GM12878 (cell line): ENCODE results near the gene TIGD7. TPM values are rescaled to one million over a fixed set of nuclear protein-coding genes. Genes with fewer than 3 reads are reported as not detected.

ENCODE experiments used
- ATAC-seq: fragments of 200-7000 bp; cut with Tn5 transposase; 3 replicates; pipeline ENCODE4 v1.9.1; 2020; ENCODE audit warnings: mild to moderate bottlenecking, moderate library complexity
- BruUV-seq: library from RNA; stranded (reverse); fragments of 400-500 nt; replicated peaks from 2 replicates; lab custom pipeline; 2021; lab: Mats Ljungman, UMichigan
- CTCF ChIA-PET: fragments of 300-600 bp; sonication (Branson Sonifier 250); formaldehyde crosslinking; extraction: SDS; loops from one replicate; lab custom pipeline; 2021; ENCODE audit warnings: inconsistent platforms; lab: Yijun Ruan, JAX
- POLR2A ChIA-PET: fragments of 350-600 bp; formaldehyde crosslinking; extraction: SDS; loops from one replicate; lab custom pipeline; 2021; ENCODE audit warnings: inconsistent platforms; lab: Charles Lee
- RAD21 ChIA-PET: fragments of 300-600 bp; sonication (Branson Sonifier 250); formaldehyde crosslinking; loops from one replicate; lab custom pipeline; 2023; ENCODE audit warnings: antibody characterized with exemption; ENCODE audit not compliant: unreplicated experiment; lab: Charles Lee
- SMC1A ChIA-PET: fragments of 300-600 bp; sonication (Branson Sonifier 250); formaldehyde crosslinking; loops from one replicate; lab custom pipeline; 2023; ENCODE audit not compliant: unreplicated experiment, uncharacterized antibody; lab: Charles Lee
- DNase-seq: peaks from one replicate; pipeline ENCODE4 v3.0.0-alpha.2; 2011; ENCODE audit warnings: low read depth, low spot score
- FAIRE-seq: peaks from 3 replicates; lab custom pipeline; 2011; peaks lifted over from hg19 to GRCh38; lab: Jason Lieb, UNC
- H2AFZ ChIP-seq: 2 replicates; pipeline ENCODE4 v1.6.0; 2011; ENCODE audit warnings: low read depth, low read length, control low read depth; ENCODE audit not compliant: control insufficient read depth
- H3K27ac ChIP-seq: 2 replicates; pipeline ENCODE4 v1.5.1; 2011; ENCODE audit warnings: control low read depth; ENCODE audit not compliant: control insufficient read depth, insufficient read depth
- H3K27me3 ChIP-seq, 2 experiments: replicated peaks in 1 of 2; 2 replicates each; pipeline versions ENCODE4 v1.6.0 to v1.6.1; 2011; ENCODE audit warnings: low read length in 1 of 2; ENCODE audit not compliant: control insufficient read depth in 2 of 2, insufficient read depth in 2 of 2
- H3K36me3 ChIP-seq, 2 experiments: 2 replicates each; pipeline ENCODE4 v1.5.1; 2011; ENCODE audit warnings: low read length in 1 of 2; ENCODE audit not compliant: control insufficient read depth in 2 of 2, insufficient read depth in 2 of 2
- H3K4me1 ChIP-seq: 2 replicates; pipeline ENCODE4 v1.6.1; 2011; ENCODE audit warnings: mild to moderate bottlenecking, low read length, moderate library complexity, mixed read lengths; ENCODE audit not compliant: control insufficient read depth, insufficient read depth
- H3K4me2 ChIP-seq: 2 replicates; pipeline ENCODE4 v1.6.0; 2011; ENCODE audit warnings: control low read depth; ENCODE audit not compliant: control insufficient read depth, insufficient read depth
- H3K4me3 ChIP-seq: fragments of 200-600 bp; sonication (generic); 2 replicates; pipeline ENCODE4 v1.5.1; 2016
- H3K79me2 ChIP-seq: 2 replicates; pipeline ENCODE4 v1.6.0; 2011; ENCODE audit warnings: low read length; ENCODE audit not compliant: control insufficient read depth, insufficient read depth
- H3K9ac ChIP-seq: 2 replicates; pipeline ENCODE4 v1.8.0; 2011; ENCODE audit warnings: low read length, control low read depth, mixed read lengths; ENCODE audit not compliant: control insufficient read depth, insufficient read depth
- H3K9me3 ChIP-seq: replicated peaks from 3 replicates; pipeline ENCODE4 v1.5.1; 2011; ENCODE audit warnings: mild to moderate bottlenecking, low read length; ENCODE audit not compliant: control insufficient read depth, insufficient read depth
- H4K20me1 ChIP-seq: 2 replicates; pipeline ENCODE4 v1.6.0; 2011; ENCODE audit not compliant: control insufficient read depth, insufficient read depth
- CHD1 ChIP-seq: IDR thresholded peaks from 2 replicates; pipeline ENCODE4 v1.6.1; 2012; ENCODE audit warnings: low read depth, low read length, improper control_type of control experiment
- EZH2 ChIP-seq: IDR thresholded peaks from 2 replicates; pipeline ENCODE4 v1.6.1; 2012; ENCODE audit warnings: low read depth, mild to moderate bottlenecking, control low read depth, inconsistent platforms, low read length, borderline replicate concordance; ENCODE audit not compliant: control insufficient read depth
- GABPA ChIP-seq: IDR thresholded peaks from 2 replicates; pipeline ENCODE4 v1.6.1; 2014; ENCODE audit warnings: antibody characterized with exemption, low read depth, mild to moderate bottlenecking, inconsistent platforms
- IKZF2 ChIP-seq, 2 experiments: fragments of 450-650 bp; IDR thresholded peaks; 2 replicates each; pipeline ENCODE4 v1.6.1; 2017; ENCODE audit warnings: mild to moderate bottlenecking in 2 of 2, moderate library complexity in 2 of 2
- KDM1A ChIP-seq: fragments of 200-600 bp; sonication (generic); IDR thresholded peaks from 2 replicates; pipeline ENCODE4 v1.6.1; 2016; ENCODE audit warnings: borderline replicate concordance
- LARP7 ChIP-seq: fragments of 450-650 bp; IDR thresholded peaks from 2 replicates; pipeline ENCODE4 v1.6.1; 2017; ENCODE audit warnings: mild to moderate bottlenecking
- NFYB ChIP-seq: IDR thresholded peaks from 2 replicates; pipeline ENCODE4 v1.6.1; 2011; ENCODE audit warnings: low read depth, mild to moderate bottlenecking, low read length, improper control_type of control experiment, moderate library complexity; ENCODE audit not compliant: insufficient read depth
- PAX8 ChIP-seq: fragments of 450-650 bp; IDR thresholded peaks from 2 replicates; pipeline ENCODE4 v1.6.1; 2017; ENCODE audit warnings: mild to moderate bottlenecking, moderate library complexity
- PML ChIP-seq: IDR thresholded peaks from 2 replicates; pipeline ENCODE4 v1.6.1; 2012; ENCODE audit warnings: low read length, inconsistent platforms
- POLR2AphosphoS5 ChIP-seq: IDR thresholded peaks from 2 replicates; pipeline ENCODE4 v1.6.1; 2011; ENCODE audit warnings: mild to moderate bottlenecking, low read length, inconsistent platforms
- RAD51 ChIP-seq: fragments of 450-650 bp; IDR thresholded peaks from 2 replicates; pipeline ENCODE4 v1.6.1; 2016; ENCODE audit warnings: moderate library complexity, mild to moderate bottlenecking, inconsistent platforms
- SPI1 ChIP-seq: IDR thresholded peaks from 2 replicates; pipeline ENCODE4 v1.6.1; 2011; ENCODE audit warnings: low read depth, mild to moderate bottlenecking, low read length, moderate library complexity, borderline replicate concordance; ENCODE audit not compliant: insufficient read depth
- SUZ12 ChIP-seq: fragments of 200-600 bp; sonication (generic); IDR thresholded peaks from one replicate; pipeline ENCODE4 v1.6.1; 2018; ENCODE audit warnings: antibody characterized with exemption, mild to moderate bottlenecking; ENCODE audit not compliant: unreplicated experiment
- YBX1 ChIP-seq: fragments of 450-650 bp; IDR thresholded peaks from 2 replicates; pipeline ENCODE4 v1.6.1; 2016; ENCODE audit warnings: antibody characterized with exemption
- ZNF274 ChIP-seq: IDR thresholded peaks from one replicate; pipeline ENCODE4 v1.8.0; 2011; ENCODE audit not compliant: insufficient read length, insufficient read depth
- ZZZ3 ChIP-seq: IDR thresholded peaks from 2 replicates; pipeline ENCODE4 v1.6.1; 2011; ENCODE audit warnings: low read depth; ENCODE audit not compliant: control insufficient read depth, insufficient read length
- WGBS: methylation state at CpG from one replicate; pipeline ENCODE4 v1.1.6; 2016; ENCODE audit warnings: low lambda C conversion rate; ENCODE audit not compliant: insufficient replicate concordance, insufficient coverage; ENCODE audit errors: missing lambda C conversion rate; 5-methylcytosine and 5-hydroxymethylcytosine counted together
- in situ Hi-C: fragments of 300-500 bp; cut with MboI; formaldehyde crosslinking; loops from 9 replicates; pipeline ENCODE4 v1.14.3; 2018; ENCODE audit warnings: mixed read lengths
- intact Hi-C: fragments of 100-400 bp; cut with micrococcal nuclease; formaldehyde crosslinking; loops from one replicate; pipeline ENCODE4 v1.14.2; 2022; ENCODE audit not compliant: unreplicated experiment
- polyA plus RNA-seq, 11 experiments: library from polyadenylated mRNA; depleted of rRNA in 4 of 11; unstranded in 6 of 11; stranded (reverse) in 5 of 11; fragments of >200 nt; fragmentation: Nextera tagmentation in 4 of 11; fragmentation: Illumina TruSeq in 1 of 11; extraction: Ambion mirVana in 4 of 11; extraction: Trizol in 1 of 11; gene quantifications; 1 replicate in 1 of 11; 2 replicates in 10 of 11; pipeline versions ENCODE4 v1.2.1 to v1.2.3, GENCODE V29; 2011 to 2016; ENCODE audit warnings: inconsistent platforms in 2 of 11, missing spikeins in 2 of 11, low read depth in 1 of 11
- total RNA-seq, 4 experiments: library from RNA; depleted of rRNA in 3 of 4; stranded (reverse); fragments of >200 nt in 3 of 4; fragmentation: Illumina TruSeq in 1 of 4; extraction: Trizol in 1 of 4; gene quantifications; 2 replicates each; pipeline versions ENCODE4 v1.2.1 to v1.2.3, GENCODE V29; 2013 to 2021
- TF ChIP-seq, protein P1 (sequence below): IDR thresholded peaks from 2 replicates; pipeline ENCODE4 v1.6.1; 2011; ENCODE audit warnings: low read depth, mild to moderate bottlenecking, low read length, moderate library complexity, borderline replicate concordance; ENCODE audit errors: extremely low read depth
- TF ChIP-seq, protein P2 (sequence below): IDR thresholded peaks from 2 replicates; pipeline ENCODE4 v1.6.1; 2012; ENCODE audit warnings: low read depth, low read length, improper control_type of control experiment
- TF ChIP-seq, protein P3 (sequence below): fragments of 450-650 bp; conservative IDR thresholded peaks from 2 replicates; pipeline ENCODE4 v1.6.1; 2017; ENCODE audit warnings: mild to moderate bottlenecking, moderate library complexity
- TF ChIP-seq, protein P4 (sequence below): fragments of 450-650 bp; IDR thresholded peaks from 2 replicates; pipeline ENCODE4 v1.6.1; 2018; ENCODE audit warnings: borderline replicate concordance, mild to moderate bottlenecking; ENCODE audit not compliant: partially characterized antibody

Gene TIGD7
- total and polyA plus RNA-seq, 10 of the 15 experiments (the other 5 are each of a cell fraction or from before 2014, with no cell fraction given): 0.37 to 3.8 (median 3.0) TPM

DNA sequence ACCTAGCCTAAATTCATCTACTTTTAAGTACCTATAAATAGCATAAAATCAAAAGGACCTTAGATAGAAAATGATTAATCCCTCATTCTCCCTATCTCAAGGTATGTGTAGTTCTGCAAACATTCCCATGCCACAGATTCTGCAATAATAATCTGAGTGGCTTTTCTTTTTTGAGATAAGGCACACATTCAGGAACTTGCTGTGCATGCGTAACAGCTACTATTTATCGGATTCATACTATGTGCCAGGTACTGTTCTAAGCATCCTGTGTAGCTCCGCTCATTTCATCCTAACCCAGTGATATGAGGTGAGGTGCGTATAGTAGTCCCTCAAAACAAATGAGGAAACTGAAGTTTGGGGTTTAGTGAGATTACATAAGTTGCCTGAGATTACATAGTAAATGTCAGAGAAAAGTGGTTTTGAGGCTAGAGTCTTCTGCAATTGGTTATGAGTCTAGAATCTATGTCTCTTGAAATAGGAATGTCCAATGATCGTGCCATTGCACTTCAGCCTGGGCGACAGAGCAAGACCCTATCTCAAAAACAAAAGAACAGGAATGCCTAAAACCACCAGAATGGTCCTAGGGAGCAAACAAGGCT is 23.9 kb downstream of the TIGD7 start (continued):
- TF ChIP-seq IKZF2 (IDR thresholded peaks at IDR 0.05) (no peak), ZZZ3 (no peak), SPI1 (no peak), ZNF274 (no peak), GABPA (no peak), POLR2AphosphoS5 (no peak), KDM1A (no peak)
- TF ChIP-seq, protein P1, sequence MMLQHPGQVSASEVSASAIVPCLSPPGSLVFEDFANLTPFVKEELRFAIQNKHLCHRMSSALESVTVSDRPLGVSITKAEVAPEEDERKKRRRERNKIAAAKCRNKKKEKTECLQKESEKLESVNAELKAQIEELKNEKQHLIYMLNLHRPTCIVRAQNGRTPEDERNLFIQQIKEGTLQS: no peak

DNA sequence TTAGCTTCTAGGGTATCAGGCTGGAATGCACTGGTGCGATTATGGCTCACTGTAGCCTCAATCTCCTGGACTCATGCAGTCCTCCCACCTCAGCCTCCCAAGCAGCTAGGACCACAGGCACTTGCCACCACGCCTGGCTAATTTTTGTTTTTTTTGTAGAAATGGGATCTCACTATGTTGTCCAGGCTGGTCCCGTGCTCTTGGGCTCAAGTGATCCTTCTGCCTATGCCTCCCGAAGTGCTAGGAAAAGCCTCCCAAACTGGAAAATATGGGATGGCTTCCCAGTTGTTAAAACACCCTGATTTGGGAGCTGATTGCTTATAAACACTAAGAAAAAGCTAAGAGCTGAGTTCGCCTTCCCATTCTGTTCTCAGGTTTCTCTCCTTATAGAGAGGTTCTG is 28.6 kb downstream of the TIGD7 start:
- CTCF ChIA-PET: interaction anchor here (1.7 kb wide), 1 partner anchor 9 kb away, joined by 12 read pairs; no protein-coding TSS in a partner anchor
- Histone ChIP-seq H3K4me3 (no peak overlapping the region), H3K4me2 (no peak overlapping the region), H3K79me2 (no peaks in the 10 kb centered on the region), H3K27me3 (no peaks in the 10 kb centered on the region), H4K20me1 (no peaks in the 10 kb centered on the region), H3K27ac (no peak overlapping the region), H3K9me3 (no peaks in the 10 kb centered on the region), H2AFZ (no peak overlapping the region), H3K4me1 (no peaks in the 10 kb centered on the region), H3K9ac (no peak overlapping the region), H3K36me3 (no peaks in the 10 kb centered on the region)
- FAIRE-seq (no peak), ATAC-seq (no peak), DNase-seq (no peak)
- WGBS: 38% methylated on average over 5 of the region's 5 CpGs
- no TSS peak for BruUV-seq
- RAD21 ChIA-PET: interaction anchor here (0.6 kb wide), 1 partner anchor 184 kb away, joined by 3 read pairs; no protein-coding TSS in a partner anchor
- in situ Hi-C loops (no loop called here), intact Hi-C loops (no loop called here)
- SMC1A ChIA-PET: interaction anchor here (0.6 to 1.6 kb wide), 3 partner anchors 9 to 735 kb away, joined by 3 to 9 read pairs (median 4); no protein-coding TSS in a partner anchor
- POLR2A ChIA-PET: interaction anchor here (0.7 to 1.0 kb wide), 4 partner anchors 22 to 151 kb away, joined by 3 to 9 read pairs (median 5); no protein-coding TSS in a partner anchor
- TF ChIP-seq PAX8 (no peak), SUZ12 (no peak), RAD51 (no peak), NFYB (no peak), YBX1 (no peak), CHD1 (no peak), PML (no peak), LARP7 (no peak), EZH2 (no peak)
- TF ChIP-seq, protein P2, sequence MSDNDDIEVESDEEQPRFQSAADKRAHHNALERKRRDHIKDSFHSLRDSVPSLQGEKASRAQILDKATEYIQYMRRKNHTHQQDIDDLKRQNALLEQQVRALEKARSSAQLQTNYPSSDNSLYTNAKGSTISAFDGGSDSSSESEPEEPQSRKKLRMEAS: no peak
- TF ChIP-seq, protein P3, sequence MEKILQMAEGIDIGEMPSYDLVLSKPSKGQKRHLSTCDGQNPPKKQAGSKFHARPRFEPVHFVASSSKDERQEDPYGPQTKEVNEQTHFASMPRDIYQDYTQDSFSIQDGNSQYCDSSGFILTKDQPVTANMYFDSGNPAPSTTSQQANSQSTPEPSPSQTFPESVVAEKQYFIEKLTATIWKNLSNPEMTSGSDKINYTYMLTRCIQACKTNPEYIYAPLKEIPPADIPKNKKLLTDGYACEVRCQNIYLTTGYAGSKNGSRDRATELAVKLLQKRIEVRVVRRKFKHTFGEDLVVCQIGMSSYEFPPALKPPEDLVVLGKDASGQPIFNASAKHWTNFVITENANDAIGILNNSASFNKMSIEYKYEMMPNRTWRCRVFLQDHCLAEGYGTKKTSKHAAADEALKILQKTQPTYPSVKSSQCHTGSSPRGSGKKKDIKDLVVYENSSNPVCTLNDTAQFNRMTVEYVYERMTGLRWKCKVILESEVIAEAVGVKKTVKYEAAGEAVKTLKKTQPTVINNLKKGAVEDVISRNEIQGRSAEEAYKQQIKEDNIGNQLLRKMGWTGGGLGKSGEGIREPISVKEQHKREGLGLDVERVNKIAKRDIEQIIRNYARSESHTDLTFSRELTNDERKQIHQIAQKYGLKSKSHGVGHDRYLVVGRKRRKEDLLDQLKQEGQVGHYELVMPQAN: no peak
- TF ChIP-seq, protein P4, sequence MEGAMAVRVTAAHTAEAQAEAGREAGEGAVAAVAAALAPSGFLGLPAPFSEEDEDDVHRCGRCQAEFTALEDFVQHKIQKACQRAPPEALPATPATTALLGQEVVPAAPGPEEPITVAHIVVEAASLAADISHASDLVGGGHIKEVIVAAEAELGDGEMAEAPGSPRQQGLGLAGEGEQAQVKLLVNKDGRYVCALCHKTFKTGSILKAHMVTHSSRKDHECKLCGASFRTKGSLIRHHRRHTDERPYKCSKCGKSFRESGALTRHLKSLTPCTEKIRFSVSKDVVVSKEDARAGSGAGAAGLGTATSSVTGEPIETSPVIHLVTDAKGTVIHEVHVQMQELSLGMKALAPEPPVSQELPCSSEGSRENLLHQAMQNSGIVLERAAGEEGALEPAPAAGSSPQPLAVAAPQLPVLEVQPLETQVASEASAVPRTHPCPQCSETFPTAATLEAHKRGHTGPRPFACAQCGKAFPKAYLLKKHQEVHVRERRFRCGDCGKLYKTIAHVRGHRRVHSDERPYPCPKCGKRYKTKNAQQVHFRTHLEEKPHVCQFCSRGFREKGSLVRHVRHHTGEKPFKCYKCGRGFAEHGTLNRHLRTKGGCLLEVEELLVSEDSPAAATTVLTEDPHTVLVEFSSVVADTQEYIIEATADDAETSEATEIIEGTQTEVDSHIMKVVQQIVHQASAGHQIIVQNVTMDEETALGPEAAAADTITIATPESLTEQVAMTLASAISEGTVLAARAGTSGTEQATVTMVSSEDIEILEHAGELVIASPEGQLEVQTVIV: no peak
